ENCODE data around the gene DGCR6.
"Not testable (repeated sequence)": the region's sequence is repeated elsewhere in the genome, so short reads cannot be mapped to it uniquely, and the experiment has no call there.

Gene DGCR6

DNA sequence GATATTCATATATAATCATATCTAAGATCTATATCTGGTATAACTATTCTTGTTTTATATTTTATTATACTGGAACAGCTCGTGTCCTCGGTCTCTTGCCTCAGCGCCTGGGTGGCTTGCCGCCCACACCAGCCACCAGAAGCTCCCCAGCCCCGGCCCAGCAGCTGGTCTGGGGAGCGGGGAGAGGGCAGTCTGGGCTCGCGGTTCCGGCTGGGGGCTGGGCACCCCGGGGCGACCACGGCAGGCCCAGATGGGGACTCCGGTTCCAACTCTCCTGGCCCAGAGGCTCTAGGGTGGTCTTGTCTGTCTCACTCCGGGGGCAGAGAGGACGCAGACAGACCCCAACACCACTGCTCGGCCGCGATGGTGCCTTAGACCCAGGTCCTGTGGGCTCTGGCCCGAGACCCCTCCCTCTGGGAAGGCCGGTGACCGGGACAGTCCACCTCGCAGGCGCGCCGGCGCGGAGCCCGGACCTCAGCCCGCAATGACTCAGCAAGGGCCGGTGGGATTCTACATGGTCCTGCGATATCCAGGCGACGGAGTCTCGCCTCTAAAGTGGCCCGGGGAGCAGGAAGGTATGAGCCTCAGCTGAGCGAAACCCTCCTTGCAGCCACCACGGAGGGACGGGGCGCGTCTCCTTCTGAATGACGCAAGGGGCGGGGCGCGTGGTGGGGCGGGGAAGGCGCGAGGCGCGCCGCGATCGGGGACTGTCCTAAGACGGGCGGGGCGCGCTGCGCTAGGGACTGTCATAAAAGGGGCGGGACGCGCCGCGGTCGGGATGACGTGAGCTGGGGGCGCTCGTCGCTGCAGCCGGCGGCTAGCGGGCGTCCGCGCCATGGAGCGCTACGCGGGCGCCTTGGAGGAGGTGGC is at the start of gene DGCR6:
DGCR6 (plus strand) TSS at position 781 of the 870 bp plus-strand sequence; CDS start at position 836, 55 bp downstream.
- TF ChIP-seq, protein P1, sequence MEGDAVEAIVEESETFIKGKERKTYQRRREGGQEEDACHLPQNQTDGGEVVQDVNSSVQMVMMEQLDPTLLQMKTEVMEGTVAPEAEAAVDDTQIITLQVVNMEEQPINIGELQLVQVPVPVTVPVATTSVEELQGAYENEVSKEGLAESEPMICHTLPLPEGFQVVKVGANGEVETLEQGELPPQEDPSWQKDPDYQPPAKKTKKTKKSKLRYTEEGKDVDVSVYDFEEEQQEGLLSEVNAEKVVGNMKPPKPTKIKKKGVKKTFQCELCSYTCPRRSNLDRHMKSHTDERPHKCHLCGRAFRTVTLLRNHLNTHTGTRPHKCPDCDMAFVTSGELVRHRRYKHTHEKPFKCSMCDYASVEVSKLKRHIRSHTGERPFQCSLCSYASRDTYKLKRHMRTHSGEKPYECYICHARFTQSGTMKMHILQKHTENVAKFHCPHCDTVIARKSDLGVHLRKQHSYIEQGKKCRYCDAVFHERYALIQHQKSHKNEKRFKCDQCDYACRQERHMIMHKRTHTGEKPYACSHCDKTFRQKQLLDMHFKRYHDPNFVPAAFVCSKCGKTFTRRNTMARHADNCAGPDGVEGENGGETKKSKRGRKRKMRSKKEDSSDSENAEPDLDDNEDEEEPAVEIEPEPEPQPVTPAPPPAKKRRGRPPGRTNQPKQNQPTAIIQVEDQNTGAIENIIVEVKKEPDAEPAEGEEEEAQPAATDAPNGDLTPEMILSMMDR (IDR thresholded peaks at IDR 0.05; ENCODE audit: extremely low read depth, missing control alignments): no peak
- DNase-seq (ENCODE audit: low spot score): no peak

DNA sequence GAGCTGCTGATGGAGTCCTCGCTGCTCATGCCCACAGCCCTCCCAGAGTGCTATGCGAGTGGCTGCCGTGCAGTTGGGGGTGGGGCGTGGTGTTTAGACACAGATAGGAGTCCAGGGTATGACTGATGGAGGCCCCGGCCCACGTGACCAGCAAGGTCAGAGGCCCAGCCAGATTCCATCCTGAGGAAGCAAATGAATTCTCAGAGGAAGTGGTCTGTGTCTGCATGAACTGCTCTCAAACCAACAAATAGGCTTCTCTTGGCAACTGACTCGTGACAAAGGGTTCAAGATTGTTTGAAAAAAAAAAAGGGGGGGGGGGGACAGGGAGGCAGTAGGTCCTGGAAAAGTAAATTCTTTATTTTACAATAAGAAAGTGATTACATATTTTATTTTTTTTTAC is 46.8 kb upstream of the DGCR6 start:
- not testable (repeated sequence) for DNase-seq (ENCODE audit: low spot score)

DNA sequence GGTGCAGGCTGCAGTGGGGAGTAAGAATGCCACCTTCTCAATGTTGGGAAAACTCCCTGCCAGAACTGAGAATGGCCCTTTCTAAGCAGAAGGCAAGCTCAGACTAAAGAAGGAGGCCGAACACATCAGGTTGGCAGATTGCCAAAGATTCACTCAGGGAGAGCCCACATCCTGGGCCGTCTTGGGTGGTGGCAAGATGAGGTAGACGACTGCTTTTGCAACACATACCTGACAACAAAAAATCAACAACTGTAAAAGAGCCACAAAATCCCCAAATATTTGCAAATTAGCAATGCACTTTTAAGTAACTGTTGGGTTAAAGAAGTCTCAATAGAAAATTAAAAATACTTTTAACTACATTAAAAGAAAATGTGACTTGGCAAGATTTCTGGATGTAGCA is 24.9 kb upstream of the DGCR6 start:
- DNase-seq (ENCODE audit: low spot score): not testable (repeated sequence)

DNA sequence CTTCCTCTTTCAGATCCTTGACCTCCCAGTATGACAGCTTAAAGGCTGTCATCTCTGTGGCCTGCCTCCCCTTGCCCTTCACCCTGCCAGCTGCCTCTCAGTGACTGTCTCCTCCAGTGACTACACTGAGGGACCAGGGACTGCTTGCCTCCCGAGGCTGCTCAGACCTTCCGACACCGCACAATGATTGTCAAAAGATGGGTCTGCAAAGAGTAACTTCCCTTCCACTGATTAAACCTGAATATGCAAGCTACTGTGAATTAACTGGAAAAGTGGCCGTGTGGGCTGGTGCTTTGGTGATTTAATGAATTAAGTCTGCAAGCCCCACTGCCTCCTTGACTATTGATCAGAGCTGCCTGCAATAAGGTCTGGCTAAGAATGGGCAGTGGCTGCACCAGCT is 21.7 kb upstream of the DGCR6 start:
- not testable (repeated sequence) for DNase-seq (ENCODE audit: low spot score)

DNA sequence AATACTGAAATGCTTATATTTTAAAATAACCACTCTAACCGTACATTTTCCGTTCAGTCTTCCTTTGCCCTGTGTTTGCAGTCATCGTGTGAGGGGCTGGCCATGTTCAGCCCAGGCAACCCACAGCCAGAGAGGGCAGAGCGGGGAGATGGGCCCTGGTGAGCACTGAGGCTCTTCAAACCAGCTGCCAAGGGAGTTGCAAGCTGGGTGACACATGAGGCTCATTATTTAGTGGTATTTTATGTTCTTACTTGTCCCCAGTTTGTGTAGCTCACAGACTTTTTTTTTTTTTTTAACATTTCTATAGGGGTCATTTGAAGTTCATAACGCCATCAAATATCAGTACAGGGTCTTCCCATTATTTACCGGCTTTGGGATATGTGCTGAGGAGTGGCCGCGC is 18.0 kb upstream of the DGCR6 start:
- TF ChIP-seq, protein P1 (IDR thresholded peaks at IDR 0.05; ENCODE audit: extremely low read depth, missing control alignments): no peak
- DNase-seq (ENCODE audit: low spot score): no peak

DNA sequence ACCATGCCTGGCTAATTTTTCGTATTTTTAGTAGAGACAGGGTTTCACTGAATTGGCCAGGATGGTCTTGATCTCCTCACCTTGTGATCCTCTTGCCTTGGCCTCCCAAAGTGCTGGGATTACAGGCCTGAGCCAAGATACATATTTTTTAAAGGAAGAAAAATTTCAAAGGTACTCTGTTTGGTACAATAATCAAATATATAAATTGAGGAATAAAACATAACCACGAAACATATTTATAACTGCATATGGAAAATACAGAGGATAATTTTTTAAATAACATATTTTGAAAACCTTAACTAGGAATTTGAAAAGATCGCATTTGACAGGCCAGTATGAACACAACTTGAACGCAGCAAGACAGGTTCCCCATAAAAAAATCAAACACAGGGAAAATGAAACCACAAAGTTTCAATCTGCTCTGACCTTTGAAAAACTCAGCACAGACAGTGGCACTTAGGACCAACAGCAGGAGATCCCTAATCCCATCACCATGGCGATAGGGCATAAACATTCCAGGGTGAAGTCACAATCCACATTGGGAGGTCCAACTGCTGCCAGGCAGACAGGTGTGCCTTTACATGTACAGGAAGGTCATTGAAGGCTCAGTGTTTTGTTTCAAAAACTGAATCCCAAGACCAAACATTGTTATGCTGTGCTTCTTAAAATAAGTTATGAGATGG is 15.5 kb upstream of the DGCR6 start:
- not testable (repeated sequence) for DNase-seq (ENCODE audit: low spot score)

DNA sequence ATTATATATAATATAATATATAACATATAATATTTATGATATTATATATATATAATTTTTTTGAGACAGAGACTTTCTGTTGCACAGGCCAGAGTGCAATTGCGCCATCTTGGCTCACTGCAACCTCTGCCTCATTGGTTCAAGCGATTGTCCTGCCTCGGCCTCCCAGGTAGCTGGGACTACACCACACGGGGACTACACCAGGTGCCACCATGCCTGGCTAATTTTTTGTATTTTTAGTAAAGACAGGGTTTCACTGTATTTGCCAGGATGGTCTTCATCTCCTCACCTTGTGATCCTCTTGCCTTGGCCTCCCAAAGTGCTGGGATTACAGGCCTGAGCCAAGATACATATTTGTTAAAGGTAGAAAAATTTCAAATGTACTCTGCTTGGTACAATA is 12.3 kb upstream of the DGCR6 start:
- not testable (repeated sequence) for DNase-seq (ENCODE audit: low spot score)

DNA sequence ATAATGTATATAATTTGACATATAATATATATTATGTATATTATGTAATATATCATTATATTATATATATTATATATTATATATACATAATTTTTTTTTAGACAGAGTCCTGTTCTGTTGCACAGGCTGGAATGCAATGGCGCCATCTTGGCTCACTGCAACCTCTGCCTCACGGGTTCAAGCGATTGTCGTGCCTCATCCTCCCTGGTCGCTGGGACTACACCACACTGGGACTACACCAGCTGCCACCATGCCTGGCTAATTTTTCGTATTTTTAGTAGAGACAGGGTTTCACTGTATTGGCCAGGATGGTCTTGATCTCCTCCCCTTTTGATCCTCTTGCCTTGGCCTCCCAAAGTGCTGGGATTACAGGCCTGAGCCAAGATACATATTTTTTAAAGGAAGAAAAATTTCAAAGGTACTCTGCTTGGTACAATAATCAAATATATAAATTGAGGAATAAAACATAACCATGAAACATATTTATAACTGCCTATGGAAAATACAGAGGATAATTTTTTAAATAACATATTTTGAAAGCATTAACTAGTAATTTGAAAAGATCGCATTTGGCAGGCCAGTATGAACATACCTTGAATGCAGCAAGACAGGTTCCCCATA is 10.0 kb upstream of the DGCR6 start:
- not testable (repeated sequence) for DNase-seq (ENCODE audit: low spot score)

DNA sequence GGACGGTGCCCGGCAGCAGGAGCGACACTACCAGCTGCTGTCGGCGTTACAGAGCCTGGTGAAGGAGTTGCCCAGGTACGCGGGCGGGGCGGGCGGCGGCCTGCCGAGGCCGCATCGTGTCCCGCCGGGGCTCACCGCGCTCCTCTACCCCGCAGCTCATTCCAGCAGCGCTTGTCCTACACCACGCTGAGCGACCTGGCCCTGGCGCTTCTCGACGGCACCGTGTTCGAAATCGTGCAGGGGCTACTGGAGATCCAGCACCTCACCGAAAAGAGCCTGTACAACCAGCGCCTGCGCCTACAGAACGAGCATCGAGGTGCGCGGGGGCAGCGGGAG is 258 bp downstream of the DGCR6 start:
- not testable (repeated sequence) for DNase-seq (ENCODE audit: low spot score)

DNA sequence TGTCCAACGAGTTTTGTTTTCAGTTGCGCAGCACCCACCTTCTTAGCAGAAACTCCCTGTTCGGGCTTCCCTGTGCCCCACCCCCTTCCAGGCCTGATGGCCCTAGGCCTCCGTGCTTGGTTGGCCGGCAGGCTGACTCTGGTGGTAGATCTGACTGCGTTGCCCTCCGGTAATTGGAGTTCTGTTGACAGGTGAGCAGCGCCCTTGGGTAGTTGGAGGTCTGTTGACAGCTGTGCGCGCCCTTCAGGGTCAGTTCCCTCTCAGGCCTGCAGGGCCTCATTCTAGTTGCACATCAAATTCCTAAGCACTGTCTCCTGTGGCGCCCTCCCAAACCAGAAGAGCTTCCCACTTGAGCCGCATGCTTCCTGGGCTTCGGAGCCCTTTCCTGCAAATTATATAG is 776 bp downstream of the DGCR6 start:
- TF ChIP-seq, protein P1 (IDR thresholded peaks at IDR 0.05; ENCODE audit: extremely low read depth, missing control alignments): no peak
- no peak for DNase-seq (ENCODE audit: low spot score)

DNA sequence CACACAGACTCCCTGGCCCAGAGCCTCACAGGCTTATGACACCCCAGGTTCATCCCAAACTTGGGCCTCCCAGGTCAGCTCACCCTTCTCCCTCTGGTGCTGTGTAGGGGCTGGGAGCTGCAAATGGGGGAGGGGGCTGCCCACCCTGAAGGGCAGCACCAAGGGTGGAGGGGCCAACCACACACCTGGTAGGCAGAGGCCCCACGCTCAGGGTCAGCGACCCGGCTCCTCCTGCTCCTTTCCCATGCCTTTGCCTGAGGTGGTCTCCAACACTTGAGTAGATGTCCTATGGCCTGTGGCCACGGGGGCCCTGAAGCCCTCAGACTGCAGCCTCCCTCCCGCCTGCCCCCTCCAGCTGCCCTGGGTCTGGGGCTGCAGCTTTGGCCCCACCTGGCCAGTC is 3.4 kb downstream of the DGCR6 start:
- TF ChIP-seq, protein P1 (IDR thresholded peaks at IDR 0.05; ENCODE audit: extremely low read depth, missing control alignments): no peak
- no peak for DNase-seq (ENCODE audit: low spot score)

DNA sequence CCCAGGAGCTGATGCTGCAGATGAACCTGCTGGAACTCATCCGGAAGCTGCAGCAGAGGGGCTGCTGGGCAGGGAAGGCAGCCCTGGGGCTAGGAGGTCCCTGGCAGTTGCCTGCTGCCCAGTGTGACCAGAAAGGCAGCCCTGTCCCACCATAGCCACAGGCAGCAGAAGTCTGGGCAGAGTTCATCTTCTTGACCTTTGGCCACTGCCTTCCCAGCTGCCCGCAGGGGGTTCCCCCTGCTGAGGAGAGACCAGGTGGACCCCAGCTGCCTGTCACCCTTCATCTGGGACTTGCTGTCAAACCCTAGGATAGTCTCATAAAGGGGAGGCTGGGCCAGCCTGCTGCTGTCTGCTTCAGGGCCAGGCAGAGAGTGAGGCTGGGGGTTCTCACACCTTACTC is 5.4 kb downstream of the DGCR6 start:
- not testable (repeated sequence) for DNase-seq (ENCODE audit: low spot score)

DNA sequence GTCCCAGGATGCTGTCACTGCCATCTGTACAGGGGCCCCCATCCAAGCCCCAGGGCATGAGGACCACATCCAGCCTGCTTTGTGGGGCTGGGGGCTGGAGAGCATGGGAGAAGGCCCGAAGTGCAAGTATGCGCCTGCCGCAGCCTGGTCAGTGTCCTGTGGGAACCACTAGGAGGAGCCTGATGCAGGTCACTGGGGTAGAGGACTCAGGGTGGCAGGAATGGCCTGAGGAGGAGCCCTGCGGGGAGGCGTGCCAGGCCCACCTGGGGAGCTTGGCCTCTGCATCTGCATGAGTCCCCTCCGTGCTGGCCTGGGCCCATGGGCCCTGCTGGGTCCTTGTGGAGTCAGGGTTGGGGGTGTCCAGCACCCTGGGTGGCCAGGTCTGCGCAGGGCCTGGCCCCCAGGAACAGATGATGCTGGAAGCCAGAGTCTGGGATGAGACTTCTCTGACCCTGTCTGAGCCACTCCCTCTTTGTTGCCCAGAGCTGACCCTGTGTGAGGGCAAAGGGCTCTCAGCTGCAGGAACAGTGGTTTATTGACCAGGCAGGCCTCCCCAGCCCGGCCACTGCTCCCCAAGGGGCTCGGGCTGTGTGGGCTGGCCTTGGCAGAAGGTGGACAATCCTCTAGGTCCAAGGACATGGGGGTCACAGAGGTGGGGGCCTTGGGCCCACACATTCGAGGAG is 6.3 kb downstream of the DGCR6 start:
- DNase-seq (ENCODE audit: low spot score): not testable (repeated sequence)

DNA sequence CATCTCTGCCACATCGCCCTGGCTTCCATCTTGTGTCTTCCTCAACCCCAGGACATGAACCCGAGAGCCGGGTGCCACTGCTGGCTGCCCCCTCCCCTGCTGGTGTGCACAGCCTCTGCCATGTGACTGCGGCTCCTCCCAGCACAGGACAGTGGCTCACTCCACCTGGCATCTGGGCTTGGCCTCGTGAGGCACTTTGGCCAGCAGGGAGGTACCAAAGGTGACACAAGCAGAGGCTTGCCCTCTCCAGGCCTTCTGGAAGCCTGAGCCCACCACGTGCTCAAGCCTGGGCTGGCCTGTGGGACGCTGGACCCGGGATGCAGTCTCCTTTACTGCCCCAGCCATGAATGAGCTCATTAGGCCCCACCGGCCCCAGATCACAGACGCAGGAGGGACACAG is 8.4 kb downstream of the DGCR6 start:
- not testable (repeated sequence) for DNase-seq (ENCODE audit: low spot score)

DNA sequence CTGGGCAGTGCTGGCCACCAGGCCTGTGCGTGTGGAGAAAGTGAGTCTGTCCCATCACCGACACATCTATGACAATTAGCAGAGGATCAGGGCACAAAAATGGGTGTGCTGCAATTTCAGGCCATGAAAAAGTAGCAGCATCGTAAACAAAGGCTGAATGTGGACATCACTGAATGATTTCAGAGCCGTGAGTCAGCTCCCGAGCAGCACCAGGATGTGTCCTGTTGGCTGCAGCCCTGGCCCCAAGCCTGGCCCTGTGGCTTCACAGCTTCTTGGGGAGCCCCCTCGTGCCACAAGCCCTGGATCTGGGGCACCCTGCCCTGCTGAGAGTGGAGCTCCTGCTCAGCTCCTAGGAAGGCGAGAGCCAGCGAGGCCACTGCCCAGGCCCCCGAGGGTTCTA is 9.4 kb downstream of the DGCR6 start:
- not testable (repeated sequence) for DNase-seq (ENCODE audit: low spot score)
